HCT116 (cell line): ENCODE data around the gene TTF1.
A peak's percentile ranks its signal among the peaks of the same experiment; 100 is the strongest.

Source experiments
- ELF1 ChIP-seq: IDR thresholded peaks from 2 replicates; pipeline ENCODE4 v1.6.1; 2012; ENCODE audit warnings: low read depth, borderline replicate concordance
- POLR2A ChIP-seq: IDR thresholded peaks from 2 replicates; pipeline ENCODE4 v1.7.0; 2011; ENCODE audit warnings: borderline replicate concordance; ENCODE audit not compliant: insufficient read depth, insufficient read length; ENCODE audit errors: extremely low read depth
- RAD21 ChIP-seq: IDR thresholded peaks from 2 replicates; pipeline ENCODE4 v1.6.1; 2012; ENCODE audit warnings: low read depth, mild to moderate bottlenecking
- SP1 ChIP-seq: IDR thresholded peaks from 2 replicates; pipeline ENCODE4 v1.6.1; 2012; ENCODE audit warnings: low read depth
- YY1 ChIP-seq: IDR thresholded peaks from 2 replicates; pipeline ENCODE4 v1.6.1; 2011; ENCODE audit warnings: low read length, low read depth, moderate library complexity, mild to moderate bottlenecking; ENCODE audit not compliant: insufficient replicate concordance; ENCODE audit errors: extremely low read depth
- ZBTB33 ChIP-seq: IDR thresholded peaks from 2 replicates; pipeline ENCODE4 v1.6.1; 2011; ENCODE audit warnings: mild to moderate bottlenecking, low read length, moderate library complexity; ENCODE audit not compliant: insufficient replicate concordance; ENCODE audit errors: extremely low read depth
- TF ChIP-seq, protein P1 (sequence below), 3 experiments: fragments of 200-600 bp in 1 of 3; sonication (generic) in 1 of 3; IDR thresholded peaks in 2 of 3; conservative IDR thresholded peaks in 1 of 3; 2 replicates each; pipeline ENCODE4 v1.5.1; 2012 to 2017; ENCODE audit warnings: low read depth in 2 of 3, low read length in 2 of 3, antibody characterized with exemption in 1 of 3, borderline replicate concordance in 1 of 3, control low read depth in 1 of 3, mild to moderate bottlenecking in 1 of 3, mixed read lengths in 1 of 3, mixed run types in 1 of 3, moderate library complexity in 1 of 3; ENCODE audit not compliant: insufficient read depth in 1 of 3
- TF ChIP-seq, protein P2 (sequence below): IDR thresholded peaks from 2 replicates; pipeline ENCODE4 v1.6.1; 2012

- TF ChIP-seq, protein P1, sequence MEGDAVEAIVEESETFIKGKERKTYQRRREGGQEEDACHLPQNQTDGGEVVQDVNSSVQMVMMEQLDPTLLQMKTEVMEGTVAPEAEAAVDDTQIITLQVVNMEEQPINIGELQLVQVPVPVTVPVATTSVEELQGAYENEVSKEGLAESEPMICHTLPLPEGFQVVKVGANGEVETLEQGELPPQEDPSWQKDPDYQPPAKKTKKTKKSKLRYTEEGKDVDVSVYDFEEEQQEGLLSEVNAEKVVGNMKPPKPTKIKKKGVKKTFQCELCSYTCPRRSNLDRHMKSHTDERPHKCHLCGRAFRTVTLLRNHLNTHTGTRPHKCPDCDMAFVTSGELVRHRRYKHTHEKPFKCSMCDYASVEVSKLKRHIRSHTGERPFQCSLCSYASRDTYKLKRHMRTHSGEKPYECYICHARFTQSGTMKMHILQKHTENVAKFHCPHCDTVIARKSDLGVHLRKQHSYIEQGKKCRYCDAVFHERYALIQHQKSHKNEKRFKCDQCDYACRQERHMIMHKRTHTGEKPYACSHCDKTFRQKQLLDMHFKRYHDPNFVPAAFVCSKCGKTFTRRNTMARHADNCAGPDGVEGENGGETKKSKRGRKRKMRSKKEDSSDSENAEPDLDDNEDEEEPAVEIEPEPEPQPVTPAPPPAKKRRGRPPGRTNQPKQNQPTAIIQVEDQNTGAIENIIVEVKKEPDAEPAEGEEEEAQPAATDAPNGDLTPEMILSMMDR (IDR thresholded peaks at IDR 0.05 in 2 of 3, conservative IDR thresholded peaks at IDR 0.05 in 1 of 3; ENCODE audit: borderline replicate concordance in 1 of 3, insufficient read depth in 1 of 3, low read depth in 2 of 3, low read length in 2 of 3), result no peak
- TF ChIP-seq POLR2A (peak; percentile 13), SP1 (peak; percentile 84), RAD21 (no peak), ZBTB33 (no peak), YY1 (no peak), ELF1 (no peak; the same call in 1 of the 2 replicates)
- TF ChIP-seq, protein P2, sequence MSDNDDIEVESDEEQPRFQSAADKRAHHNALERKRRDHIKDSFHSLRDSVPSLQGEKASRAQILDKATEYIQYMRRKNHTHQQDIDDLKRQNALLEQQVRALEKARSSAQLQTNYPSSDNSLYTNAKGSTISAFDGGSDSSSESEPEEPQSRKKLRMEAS, result no peak; the same call in 1 of the 2 replicates
Observed at GRCh38 chr9:132354637-132355355, 51.8 kb downstream of the TTF1 start, which contains the start of gene SETX.
